AG10803 (cell line): ENCODE data around the gene TDRD7.

Experiments used
- DNase-seq: peaks from one replicate; pipeline ENCODE4 v3.0.0; 2010; ENCODE audit warnings: low read depth
- H3K4me3 ChIP-seq: 2 replicates; pipeline ENCODE4 v1.5.1; 2011; ENCODE audit warnings: mild to moderate bottlenecking, low read length, control low read depth
- TF ChIP-seq, protein P1 (sequence below): conservative IDR thresholded peaks from 2 replicates; pipeline ENCODE4 v1.5.1; 2011; ENCODE audit warnings: mild to moderate bottlenecking, low read length, control low read depth, inconsistent platforms

Gene TDRD7

DNA sequence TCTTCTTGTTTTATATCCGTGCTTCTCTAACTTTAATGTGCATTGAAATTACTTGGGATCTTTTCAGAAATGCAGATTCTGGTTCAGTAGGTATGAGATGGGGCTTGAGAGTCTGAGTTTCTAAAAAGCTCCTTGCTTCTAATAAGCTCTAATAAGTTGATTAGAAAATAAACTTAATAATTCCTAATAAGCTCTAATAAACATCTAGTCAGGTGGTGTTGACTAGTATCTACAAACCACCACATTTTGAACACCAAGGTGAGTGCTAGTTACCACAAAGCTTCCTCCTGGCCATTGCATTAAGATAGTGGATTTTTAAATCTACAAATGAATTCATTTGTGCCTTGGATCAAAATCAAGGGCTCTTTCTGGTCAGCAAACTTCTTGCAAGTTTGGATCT is 94.9 kb downstream of the TDRD7 start:
- TF ChIP-seq, protein P1, sequence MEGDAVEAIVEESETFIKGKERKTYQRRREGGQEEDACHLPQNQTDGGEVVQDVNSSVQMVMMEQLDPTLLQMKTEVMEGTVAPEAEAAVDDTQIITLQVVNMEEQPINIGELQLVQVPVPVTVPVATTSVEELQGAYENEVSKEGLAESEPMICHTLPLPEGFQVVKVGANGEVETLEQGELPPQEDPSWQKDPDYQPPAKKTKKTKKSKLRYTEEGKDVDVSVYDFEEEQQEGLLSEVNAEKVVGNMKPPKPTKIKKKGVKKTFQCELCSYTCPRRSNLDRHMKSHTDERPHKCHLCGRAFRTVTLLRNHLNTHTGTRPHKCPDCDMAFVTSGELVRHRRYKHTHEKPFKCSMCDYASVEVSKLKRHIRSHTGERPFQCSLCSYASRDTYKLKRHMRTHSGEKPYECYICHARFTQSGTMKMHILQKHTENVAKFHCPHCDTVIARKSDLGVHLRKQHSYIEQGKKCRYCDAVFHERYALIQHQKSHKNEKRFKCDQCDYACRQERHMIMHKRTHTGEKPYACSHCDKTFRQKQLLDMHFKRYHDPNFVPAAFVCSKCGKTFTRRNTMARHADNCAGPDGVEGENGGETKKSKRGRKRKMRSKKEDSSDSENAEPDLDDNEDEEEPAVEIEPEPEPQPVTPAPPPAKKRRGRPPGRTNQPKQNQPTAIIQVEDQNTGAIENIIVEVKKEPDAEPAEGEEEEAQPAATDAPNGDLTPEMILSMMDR, result no peak
- H3K4me3 ChIP-seq, result no peak overlapping the region
- no peak for DNase-seq

DNA sequence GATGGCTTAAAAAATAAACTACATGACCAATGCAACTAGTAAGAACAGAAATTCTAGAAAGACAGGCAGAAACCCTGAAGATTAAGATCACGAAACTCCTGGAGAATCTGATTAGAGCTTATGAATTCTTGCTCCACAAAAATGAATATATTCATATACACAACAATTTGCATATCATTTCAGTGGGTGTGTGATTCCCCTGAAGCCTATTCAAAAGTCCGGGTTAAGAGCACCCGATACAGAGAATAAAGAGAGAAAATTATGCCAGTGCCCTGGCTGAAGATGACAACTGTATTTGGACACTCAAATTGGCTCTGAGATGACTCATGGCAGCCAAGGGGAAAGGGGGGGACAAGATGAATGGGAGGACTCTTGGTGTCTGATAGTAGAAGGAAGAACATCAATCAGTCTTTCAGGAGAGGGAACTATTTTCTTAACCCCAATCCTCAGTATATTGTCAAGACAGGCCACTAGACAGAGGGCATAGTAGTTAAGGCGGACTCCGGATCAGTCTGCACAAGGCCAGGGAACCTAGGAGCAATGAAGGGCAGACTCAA is 95.6 kb downstream of the TDRD7 start:
- no peak for DNase-seq
- TF ChIP-seq, protein P1, result no peak
- no peak overlapping the region for H3K4me3 ChIP-seq

DNA sequence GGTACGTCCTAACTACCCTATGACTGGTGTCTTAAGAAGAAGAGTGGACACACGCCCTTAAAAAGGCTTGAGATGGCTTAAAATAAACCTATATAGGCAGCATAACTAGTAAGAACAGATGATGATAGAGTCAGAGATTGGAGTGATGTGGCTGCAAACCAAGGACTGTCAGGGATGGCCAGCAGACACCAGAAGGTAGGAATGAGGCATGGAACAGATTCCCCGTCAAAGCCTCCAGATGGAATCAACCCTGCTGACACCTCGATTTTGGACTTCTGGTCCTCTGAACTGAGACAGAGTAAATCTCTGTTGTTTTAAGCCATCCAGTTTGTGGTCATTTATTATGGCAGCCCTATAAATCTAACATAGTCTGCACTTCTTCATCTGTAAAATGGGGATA is 97.0 kb downstream of the TDRD7 start:
- no peak overlapping the region for H3K4me3 ChIP-seq
- no peak for DNase-seq
- TF ChIP-seq, protein P1, result no peak

DNA sequence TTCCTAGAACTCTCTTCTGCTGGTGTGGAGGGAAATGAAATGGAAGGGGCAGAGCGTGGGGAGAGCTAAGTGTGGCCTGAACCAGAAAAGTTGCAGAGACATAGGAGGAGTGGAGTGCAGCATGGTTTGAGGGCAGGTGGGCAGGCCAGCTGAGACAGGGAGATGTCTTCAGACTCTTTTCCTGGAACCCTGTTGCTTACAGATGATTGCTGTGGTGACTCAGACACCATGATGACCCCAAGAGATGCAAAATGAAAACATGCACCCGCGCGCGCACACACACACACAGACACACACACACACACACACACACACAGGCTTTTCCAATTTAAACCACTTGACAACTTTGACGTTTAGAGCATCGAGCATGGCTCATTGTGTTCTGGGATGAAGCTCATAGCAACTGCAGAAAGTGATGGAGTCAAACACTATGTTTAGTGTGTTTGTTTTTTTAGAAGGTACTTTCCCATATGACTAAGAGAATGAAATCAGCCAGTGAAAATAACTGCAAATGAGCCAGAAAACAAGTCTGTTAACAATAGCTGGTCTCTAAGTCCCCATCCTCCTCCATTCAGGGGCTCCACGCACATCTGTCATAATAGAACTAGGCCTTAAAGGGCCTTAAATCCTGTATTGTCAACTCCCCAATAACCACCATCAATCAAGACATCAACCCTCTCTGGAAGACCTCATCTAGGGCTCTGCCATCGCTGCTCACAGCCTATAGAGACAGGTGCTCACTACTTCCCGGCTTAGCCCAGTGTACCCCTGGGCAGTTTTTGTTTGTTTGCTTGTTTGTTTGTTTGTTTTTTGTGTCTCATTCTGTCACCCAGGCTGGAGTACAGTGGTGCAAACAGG is 99.1 kb downstream of the TDRD7 start:
- H3K4me3 ChIP-seq, result no peak overlapping the region
- DNase-seq, result peak; percentile 28
- TF ChIP-seq, protein P1, result no peak

DNA sequence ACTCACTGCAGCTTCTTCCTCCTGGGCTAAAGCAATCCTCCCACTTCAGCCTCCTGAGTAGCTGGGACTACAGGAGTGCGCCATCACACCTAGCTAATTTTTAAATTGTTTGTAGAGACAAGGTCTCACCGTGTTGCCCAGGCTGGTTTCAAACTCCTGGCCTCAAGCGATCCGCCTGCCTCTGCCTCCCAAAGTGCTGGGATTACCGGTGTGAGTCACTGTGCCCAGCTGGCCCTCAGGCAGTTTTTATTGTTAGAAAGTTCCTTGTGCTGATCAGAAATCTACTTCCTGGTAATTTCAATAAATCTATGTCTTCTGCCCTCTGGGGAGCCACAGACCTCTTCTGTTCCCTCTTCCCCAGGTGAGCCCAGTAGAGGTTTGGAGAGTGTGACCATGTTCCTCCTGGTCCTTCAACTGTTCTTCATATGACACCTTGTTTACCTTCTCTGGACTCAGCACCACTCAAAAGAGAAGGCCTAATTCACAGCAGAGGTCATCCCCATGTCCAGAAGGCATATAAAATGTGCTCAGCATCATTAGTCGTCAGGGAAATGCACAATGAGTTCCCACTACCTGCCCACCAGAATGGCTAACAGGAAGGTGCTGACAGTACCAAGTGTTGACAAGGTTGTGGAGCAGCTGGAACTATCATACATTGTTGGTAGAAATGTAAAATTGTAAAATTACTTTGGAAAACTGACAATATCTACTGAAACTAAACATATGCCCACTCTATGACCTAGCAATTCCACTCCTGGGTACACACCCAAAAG is 99.9 kb downstream of the TDRD7 start:
- no peak overlapping the region for H3K4me3 ChIP-seq
- TF ChIP-seq, protein P1, result no peak
- DNase-seq, result no peak

DNA sequence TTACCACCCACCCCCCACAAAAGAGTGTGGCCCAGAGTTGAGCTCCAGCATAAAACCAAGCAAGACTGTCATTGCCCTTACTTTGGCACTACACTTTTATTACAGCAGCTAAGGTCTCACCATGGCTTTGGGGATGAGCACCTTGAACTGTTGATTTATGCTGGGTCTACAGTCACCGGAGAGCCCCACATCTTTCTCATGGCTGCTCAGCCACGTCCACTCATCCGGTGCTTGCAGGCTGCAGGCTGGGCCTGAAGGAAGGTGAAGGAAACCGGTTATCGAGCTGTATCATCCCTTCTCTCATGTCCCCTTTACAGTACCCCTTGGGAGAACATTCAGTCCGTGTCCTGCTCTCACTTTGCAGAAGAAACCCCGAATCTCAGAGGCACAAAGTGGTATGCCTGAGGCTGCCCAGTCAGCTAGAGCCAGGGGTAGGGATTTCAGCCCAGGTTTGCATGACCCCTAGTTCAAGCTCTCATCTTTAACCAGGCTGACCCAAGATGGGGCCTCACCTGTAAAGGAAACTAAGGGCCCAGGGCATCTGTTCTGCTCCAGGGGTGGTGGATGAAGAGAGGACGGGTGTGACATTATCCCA is 101.2 kb downstream of the TDRD7 start:
- H3K4me3 ChIP-seq, result no peak overlapping the region
- TF ChIP-seq, protein P1, result no peak
- no peak for DNase-seq
